ENCODE results near the gene AGR2. TPM values are rescaled to one million over a fixed set of nuclear protein-coding genes. Genes with fewer than 3 reads are reported as not detected.

AGR2 gene
- total and polyA plus RNA-seq, 5 donors: 0.16 TPM; not detected in 4

Other genes with a start within 250 kb of the AGR2 start
- 10 to 100 TPM; 28.4 to 41.3 (median 34.4) TPM for gene ANKMY2, start 159.2 kb downstream of the AGR2 start, total RNA-seq
- 23.7 TPM for gene ANKMY2, start 159.2 kb downstream of the AGR2 start, polyA plus RNA-seq
- gene BZW2, start 158.8 kb downstream of the AGR2 start, total RNA-seq: 100 to 1,000 TPM; 124 to 214 (median 175) TPM
- gene BZW2, start 158.8 kb downstream of the AGR2 start, polyA plus RNA-seq: 180 TPM
- 10 to 100 TPM in 2 of 4 donors, 1 to 10 TPM in 2; 6.9 to 15.2 (median 10.4) TPM for gene TSPAN13, start 51.2 kb downstream of the AGR2 start, total RNA-seq
- gene TSPAN13, start 51.2 kb downstream of the AGR2 start, polyA plus RNA-seq: 16.1 TPM
- gene AGR3, start 77.0 kb upstream of the AGR2 start, total RNA-seq: not detected
- gene AGR3, start 77.0 kb upstream of the AGR2 start, polyA plus RNA-seq: not detected